Stimulated activated CD8-positive, alpha-beta memory T cell treated with anti-CD3 and anti-CD28 coated beads, Interleukin-15, amount 100 ng/mL, for 48 hours (primary cell): ENCODE results near the gene INF2.
"Not testable (repeated sequence)": the region's sequence is repeated elsewhere in the genome, so short reads cannot be mapped to it uniquely, and the experiment has no call there.

Source experiments
- DNase-seq, 2 donors: peaks; one replicate each; pipeline ENCODE4 v3.0.0-alpha.2; 2020; ENCODE audit warnings: low read depth in 2 of 2

The INF2 gene

GRCh38 chr14:104689109-104689880, at the start of gene INF2:
INF2 (plus strand) TSS chr14:104689618; CDS start chr14:104701366, 11,748 bp downstream.
- DNase-seq: peak; percentile 35 to 48

DNA sequence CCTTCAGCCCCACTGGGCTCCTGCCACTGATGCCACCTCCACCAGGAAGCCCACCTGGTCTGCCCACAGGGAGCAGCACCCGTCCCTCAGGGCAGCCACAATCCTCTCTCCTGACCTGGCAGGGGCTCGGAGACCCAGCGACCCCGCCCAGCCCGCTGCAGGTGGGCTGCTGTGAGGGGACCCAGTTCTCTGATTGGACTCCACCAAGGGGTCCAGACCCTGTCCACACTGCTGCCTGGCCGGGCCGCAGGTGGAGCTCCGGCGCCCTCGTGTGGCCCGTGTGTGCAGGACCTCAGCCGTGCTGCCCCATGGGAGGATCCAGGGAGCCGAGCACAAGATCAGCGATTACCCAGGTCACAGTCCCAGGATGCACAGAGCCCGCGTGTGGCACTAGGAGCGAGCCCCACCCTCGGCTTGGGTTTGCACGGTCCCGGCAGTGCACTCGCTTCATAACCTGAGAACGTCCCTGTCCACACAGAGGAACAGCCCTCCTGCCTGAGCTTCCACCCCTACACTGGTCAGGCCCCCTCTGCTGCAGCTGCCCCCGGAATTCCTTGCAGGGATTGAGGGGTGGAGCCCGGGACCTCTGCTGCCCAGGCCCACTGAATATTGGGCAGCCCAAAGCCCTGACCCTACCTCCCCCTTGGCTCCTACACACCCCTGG, 49.4 kb upstream of the INF2 start:
- DNase-seq: peak; percentile 21 to 32

DNA sequence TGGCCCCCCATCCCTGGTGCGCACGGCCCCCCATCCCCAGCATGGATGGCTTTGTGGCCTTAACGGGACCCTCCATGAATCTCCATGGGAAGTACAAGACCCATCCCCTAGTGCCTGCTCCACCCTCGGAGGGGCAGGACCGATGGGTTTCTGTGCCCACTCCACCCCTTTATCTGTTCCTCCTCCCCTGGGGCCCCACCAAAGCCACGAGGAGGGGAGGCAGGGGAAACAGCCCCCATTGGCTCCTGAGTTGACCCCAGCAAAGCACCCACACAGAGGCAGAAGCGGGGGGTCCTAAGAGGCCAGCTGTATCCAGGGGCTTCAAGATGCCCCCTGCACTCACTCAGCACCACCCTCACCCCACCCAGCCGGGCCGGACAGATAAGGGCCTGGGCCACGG, 48.7 kb upstream of the INF2 start:
- no peak for DNase-seq

- no peak for DNase-seq
Measured at GRCh38 chr14:104641753-104642539, 47.5 kb upstream of the INF2 start.

DNA sequence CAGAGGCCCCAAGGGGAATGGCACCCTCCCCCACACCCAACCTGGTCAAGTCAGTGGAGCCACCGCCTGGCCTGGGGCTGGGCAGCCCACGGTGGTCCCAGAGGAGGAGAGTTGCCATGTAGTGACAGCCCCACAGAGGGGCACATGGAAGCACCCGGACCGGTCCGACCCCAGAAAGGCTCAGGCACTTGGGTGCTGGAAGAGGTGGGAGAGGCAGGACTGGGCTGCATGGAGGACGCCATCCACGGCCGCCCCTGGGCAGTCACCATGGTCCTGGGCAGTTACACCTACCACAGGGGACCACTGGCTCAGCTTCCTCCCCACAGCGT, 46.9 kb upstream of the INF2 start:
- no peak for DNase-seq

DNA sequence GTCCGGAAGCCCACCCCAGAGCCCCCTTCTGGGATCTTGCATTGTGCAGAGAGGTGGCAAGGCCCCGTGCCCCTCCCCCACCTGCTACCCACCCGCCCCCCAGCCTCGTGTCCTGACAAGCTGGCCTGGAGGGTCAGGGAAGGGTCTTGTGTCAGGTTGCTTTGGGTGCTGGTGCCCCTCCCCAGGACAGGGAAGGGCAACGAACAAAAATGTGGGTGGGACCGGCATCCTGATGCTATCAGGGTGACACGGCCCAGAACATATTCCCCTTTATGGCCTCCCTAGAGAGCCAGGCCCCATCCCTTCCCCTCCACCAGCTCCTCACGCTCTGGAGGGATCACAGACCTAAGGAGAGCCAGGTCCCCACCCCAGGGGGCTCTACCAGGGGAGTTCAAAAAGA, 46.1 kb upstream of the INF2 start:
- no peak for DNase-seq

DNA sequence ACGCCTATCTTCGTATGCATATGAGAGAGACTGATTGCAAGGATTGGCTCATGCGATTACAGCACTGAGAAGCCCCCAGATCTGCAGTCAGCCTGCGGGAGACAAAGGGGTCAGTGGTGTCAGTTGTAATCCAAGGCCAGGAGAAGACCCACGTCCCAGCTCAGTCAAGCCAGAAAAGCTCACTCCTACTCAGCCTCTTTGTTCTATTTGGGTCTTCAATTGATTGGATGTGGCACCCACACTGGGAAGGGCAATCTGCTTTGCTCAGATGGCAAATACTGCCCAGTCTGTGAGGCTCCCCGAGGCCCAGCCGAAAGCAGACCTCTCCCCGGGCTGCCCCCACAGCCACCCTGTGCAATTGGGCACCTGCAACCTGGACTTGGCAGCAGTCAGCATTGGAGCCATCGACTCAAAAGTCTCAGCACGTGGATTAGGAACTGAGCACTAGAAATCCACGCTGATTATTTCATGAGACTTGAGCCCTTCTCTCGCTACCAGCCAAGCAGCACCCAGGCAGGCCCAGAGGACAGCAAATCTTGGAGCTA, 45.3 kb upstream of the INF2 start:
- no peak for DNase-seq

DNA sequence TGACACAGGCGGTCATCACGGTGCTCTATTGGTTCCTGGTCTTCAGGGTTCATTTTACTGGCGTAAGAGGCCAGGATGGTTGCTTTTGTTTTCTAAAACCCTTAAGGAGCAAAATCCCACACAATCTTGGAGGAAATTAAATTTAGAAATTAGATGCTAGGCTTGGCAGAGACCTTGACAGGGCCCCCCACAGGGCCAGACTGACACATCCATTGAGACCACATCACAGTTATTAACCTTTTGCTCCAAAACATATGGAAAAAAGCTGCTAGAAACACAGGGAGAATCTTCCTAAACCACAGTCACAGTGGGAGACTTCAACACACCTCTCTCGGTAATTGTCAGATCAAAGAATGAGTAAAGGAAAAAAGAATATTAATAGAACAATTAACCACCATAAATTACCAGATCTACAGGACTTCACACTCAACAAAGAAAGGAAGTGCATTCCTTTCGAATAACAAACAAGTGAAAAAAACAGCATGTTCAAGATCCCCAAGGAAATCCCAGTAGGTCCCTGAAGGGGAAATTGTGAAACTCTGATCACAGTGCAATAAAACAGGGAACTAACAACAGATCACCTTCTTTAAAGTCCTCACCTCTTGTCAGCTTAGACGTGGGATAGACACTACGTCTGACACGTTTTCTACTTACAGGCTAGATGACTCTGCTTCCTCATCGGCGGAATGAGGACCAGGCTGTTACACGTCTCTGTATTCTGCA, 44.6 kb upstream of the INF2 start:
- DNase-seq: no peak

- DNase-seq: no peak
Measured at GRCh38 chr14:104647467-104648043, 41.9 kb upstream of the INF2 start.

GRCh38 chr14:104650057-104650980, 39.1 kb upstream of the INF2 start:
- DNase-seq: peak; percentile 44 to 45

DNA sequence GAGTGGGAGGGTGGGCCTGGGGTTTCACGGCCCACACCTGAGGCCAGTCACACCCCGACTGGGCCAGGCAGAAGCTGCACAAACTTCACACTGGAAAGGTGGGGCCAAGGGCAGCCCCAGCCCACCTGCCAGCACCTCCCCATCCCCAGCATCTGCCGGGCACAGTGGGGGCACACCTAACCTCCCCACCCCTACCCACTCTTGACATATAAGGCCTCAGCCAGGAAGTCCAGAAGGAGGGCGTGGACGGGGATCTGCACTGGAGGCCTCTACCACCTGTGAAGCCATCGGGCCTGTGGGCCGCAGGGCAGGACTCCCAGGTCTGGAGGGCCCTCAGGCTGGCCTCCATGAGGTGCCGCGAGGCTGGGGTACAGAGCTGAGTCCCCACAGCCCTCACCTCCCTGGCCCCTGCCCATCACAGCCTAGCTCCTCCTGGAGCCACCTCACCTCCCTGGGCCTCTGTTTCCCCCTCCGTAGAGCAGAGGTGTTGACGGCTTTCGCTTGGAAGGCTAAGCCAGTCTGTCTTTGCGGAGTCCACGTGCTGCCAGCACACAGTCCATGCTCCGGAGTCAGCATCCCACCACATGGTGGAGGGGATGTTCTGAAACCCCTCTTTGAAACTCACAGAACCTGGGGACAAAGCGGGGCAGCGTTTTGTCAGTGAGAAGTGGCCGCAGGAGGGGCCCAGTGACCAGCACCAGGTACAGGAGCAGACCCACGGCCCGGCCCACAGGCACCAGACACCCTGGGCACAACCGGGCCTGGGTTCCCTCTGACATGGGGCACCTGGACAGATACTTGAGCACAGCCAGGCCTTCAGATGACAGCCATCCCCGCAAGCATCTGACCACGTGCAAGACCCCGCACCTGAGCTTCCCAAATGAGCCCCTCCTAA, 38.2 kb upstream of the INF2 start:
- DNase-seq: no peak

GRCh38 chr14:104651876-104652260, 37.5 kb upstream of the INF2 start:
- DNase-seq: no peak

DNA sequence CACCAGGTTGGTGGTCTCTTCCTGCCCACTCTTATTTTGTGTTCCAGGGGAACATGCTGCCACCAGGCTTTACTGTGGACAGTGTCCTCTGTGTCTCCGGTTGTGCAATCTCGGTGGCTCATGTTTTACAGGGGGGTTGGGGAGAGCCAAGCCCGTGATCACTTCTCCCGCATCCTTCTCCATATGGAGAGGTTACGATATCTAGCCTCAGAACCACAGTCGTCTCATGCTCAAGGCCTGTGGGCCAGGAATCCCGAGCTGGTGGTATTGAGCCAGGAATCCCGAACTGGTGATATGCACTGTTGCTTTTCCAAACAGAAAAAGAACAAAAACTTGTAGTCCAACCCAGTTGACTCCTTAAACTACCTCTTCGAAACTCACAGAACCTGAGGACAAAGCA, 37.0 kb upstream of the INF2 start:
- DNase-seq: no peak

DNA sequence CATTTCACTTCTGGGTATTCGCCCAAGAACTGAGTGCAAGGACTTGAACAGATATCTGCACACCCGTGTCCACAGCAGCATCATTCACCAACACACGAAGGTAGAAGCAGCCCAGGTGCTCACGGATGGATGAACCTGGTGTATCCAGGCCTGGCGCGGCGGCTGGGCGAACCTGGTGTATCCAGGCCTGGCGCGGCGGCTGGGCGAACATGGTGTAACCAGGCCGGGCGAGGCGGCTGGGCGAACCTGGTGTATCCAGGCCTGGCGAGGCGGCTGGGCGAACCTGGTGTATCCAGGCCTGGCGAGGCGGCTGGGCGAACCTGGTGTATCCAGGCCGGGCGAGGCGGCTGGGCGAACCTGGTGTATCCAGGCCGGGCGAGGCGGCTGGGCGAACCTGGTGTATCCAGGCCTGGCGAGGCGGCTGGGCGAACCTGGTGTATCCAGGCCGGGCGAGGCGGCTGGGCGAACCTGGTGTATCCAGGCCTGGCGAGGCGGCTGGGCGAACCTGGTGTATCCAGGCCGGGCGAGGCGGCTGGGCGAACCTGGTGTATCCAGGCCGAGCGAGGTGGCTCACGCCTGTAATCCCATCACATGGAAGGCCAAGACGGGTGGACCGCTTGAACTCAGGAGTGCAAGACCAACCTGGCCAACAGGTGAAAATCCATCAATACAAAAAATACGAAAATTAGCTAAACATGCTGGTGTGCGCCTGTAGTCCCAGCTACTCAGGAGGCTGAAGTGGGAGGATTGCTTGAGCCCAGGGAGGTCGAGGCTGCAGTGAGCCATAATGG, 36.1 kb upstream of the INF2 start:
- DNase-seq: not testable (repeated sequence)

DNA sequence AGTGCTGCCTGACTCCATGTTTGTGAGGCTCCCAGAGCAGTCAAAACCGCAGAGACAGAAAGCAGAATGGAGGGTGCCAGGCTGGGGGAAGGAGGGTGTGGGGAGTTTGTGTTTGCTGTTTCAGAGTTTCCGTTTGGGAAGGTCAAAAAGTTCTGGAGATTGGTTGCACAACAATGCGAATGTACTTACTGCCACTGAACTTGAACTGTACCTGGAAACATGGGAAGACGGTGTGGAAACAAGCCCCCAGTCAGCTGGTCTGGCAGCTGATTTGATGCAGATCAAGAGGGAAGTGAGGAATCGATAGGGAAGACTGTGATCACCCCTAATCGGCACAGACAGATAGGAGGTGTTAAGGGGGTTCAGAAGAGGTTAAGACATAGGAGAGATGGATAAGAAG, 35.3 kb upstream of the INF2 start:
- no peak for DNase-seq

GRCh38 chr14:104655128-104655848, 34.1 kb upstream of the INF2 start:
- no peak for DNase-seq

- no peak for DNase-seq
Measured at GRCh38 chr14:104656014-104656714, 33.3 kb upstream of the INF2 start.
